GM12878 (cell line): ENCODE data around the gene ID4. TPM values are rescaled to one million over a fixed set of nuclear protein-coding genes. Genes with fewer than 3 reads are reported as not detected.

Experiments
- ATAC-seq: fragments of 200-7000 bp; cut with Tn5 transposase; 3 replicates; pipeline ENCODE4 v1.9.1; 2020; ENCODE audit warnings: mild to moderate bottlenecking, moderate library complexity
- BruUV-seq: library from RNA; stranded (reverse); fragments of 400-500 nt; replicated peaks from 2 replicates; lab custom pipeline; 2021; lab: Mats Ljungman, UMichigan
- CTCF ChIA-PET: fragments of 300-600 bp; sonication (Branson Sonifier 250); formaldehyde crosslinking; extraction: SDS; loops from one replicate; lab custom pipeline; 2021; ENCODE audit warnings: inconsistent platforms; lab: Yijun Ruan, JAX
- POLR2A ChIA-PET: fragments of 350-600 bp; formaldehyde crosslinking; extraction: SDS; loops from one replicate; lab custom pipeline; 2021; ENCODE audit warnings: inconsistent platforms; lab: Charles Lee
- RAD21 ChIA-PET: fragments of 300-600 bp; sonication (Branson Sonifier 250); formaldehyde crosslinking; loops from one replicate; lab custom pipeline; 2023; ENCODE audit warnings: antibody characterized with exemption; ENCODE audit not compliant: unreplicated experiment; lab: Charles Lee
- SMC1A ChIA-PET: fragments of 300-600 bp; sonication (Branson Sonifier 250); formaldehyde crosslinking; loops from one replicate; lab custom pipeline; 2023; ENCODE audit not compliant: unreplicated experiment, uncharacterized antibody; lab: Charles Lee
- DNase-seq: peaks from one replicate; pipeline ENCODE4 v3.0.0-alpha.2; 2011; ENCODE audit warnings: low read depth, low spot score
- FAIRE-seq: peaks from 3 replicates; lab custom pipeline; 2011; peaks lifted over from hg19 to GRCh38; lab: Jason Lieb, UNC
- H2AFZ ChIP-seq: 2 replicates; pipeline ENCODE4 v1.6.0; 2011; ENCODE audit warnings: low read depth, low read length, control low read depth; ENCODE audit not compliant: control insufficient read depth
- H3K27ac ChIP-seq: 2 replicates; pipeline ENCODE4 v1.5.1; 2011; ENCODE audit warnings: control low read depth; ENCODE audit not compliant: control insufficient read depth, insufficient read depth
- H3K27me3 ChIP-seq, 2 experiments: replicated peaks in 1 of 2; 2 replicates each; pipeline versions ENCODE4 v1.6.0 to v1.6.1; 2011; ENCODE audit warnings: low read length in 1 of 2; ENCODE audit not compliant: control insufficient read depth in 2 of 2, insufficient read depth in 2 of 2
- H3K36me3 ChIP-seq, 2 experiments: 2 replicates each; pipeline ENCODE4 v1.5.1; 2011; ENCODE audit warnings: low read length in 1 of 2; ENCODE audit not compliant: control insufficient read depth in 2 of 2, insufficient read depth in 2 of 2
- H3K4me1 ChIP-seq: 2 replicates; pipeline ENCODE4 v1.6.1; 2011; ENCODE audit warnings: mild to moderate bottlenecking, low read length, moderate library complexity, mixed read lengths; ENCODE audit not compliant: control insufficient read depth, insufficient read depth
- H3K4me2 ChIP-seq: 2 replicates; pipeline ENCODE4 v1.6.0; 2011; ENCODE audit warnings: control low read depth; ENCODE audit not compliant: control insufficient read depth, insufficient read depth
- H3K4me3 ChIP-seq: fragments of 200-600 bp; sonication (generic); 2 replicates; pipeline ENCODE4 v1.5.1; 2016
- H3K79me2 ChIP-seq: 2 replicates; pipeline ENCODE4 v1.6.0; 2011; ENCODE audit warnings: low read length; ENCODE audit not compliant: control insufficient read depth, insufficient read depth
- H3K9ac ChIP-seq: 2 replicates; pipeline ENCODE4 v1.8.0; 2011; ENCODE audit warnings: low read length, control low read depth, mixed read lengths; ENCODE audit not compliant: control insufficient read depth, insufficient read depth
- H3K9me3 ChIP-seq: replicated peaks from 3 replicates; pipeline ENCODE4 v1.5.1; 2011; ENCODE audit warnings: mild to moderate bottlenecking, low read length; ENCODE audit not compliant: control insufficient read depth, insufficient read depth
- H4K20me1 ChIP-seq: 2 replicates; pipeline ENCODE4 v1.6.0; 2011; ENCODE audit not compliant: control insufficient read depth, insufficient read depth
- JUNB ChIP-seq: IDR thresholded peaks from 2 replicates; pipeline ENCODE4 v1.6.1; 2016; ENCODE audit warnings: antibody characterized with exemption, mild to moderate bottlenecking
- RAD21 ChIP-seq: IDR thresholded peaks from 2 replicates; pipeline ENCODE4 v1.6.1; 2011; ENCODE audit warnings: mild to moderate bottlenecking, low read depth, low read length, moderate library complexity; ENCODE audit not compliant: insufficient read depth
- SMC3 ChIP-seq: IDR thresholded peaks from 2 replicates; pipeline ENCODE4 v1.6.1; 2011; ENCODE audit warnings: low read length, improper control_type of control experiment, borderline replicate concordance
- STAT3 ChIP-seq: IDR thresholded peaks from 2 replicates; pipeline ENCODE4 v1.6.1; 2011; ENCODE audit warnings: low read depth, low read length, improper control_type of control experiment
- ZBED1 ChIP-seq: IDR thresholded peaks from 2 replicates; pipeline ENCODE4 v1.6.1; 2016; ENCODE audit warnings: borderline replicate concordance
- WGBS: methylation state at CpG from one replicate; pipeline ENCODE4 v1.1.6; 2016; ENCODE audit warnings: low lambda C conversion rate; ENCODE audit not compliant: insufficient replicate concordance, insufficient coverage; ENCODE audit errors: missing lambda C conversion rate; 5-methylcytosine and 5-hydroxymethylcytosine counted together
- in situ Hi-C: fragments of 300-500 bp; cut with MboI; formaldehyde crosslinking; loops from 9 replicates; pipeline ENCODE4 v1.14.3; 2018; ENCODE audit warnings: mixed read lengths
- intact Hi-C: fragments of 100-400 bp; cut with micrococcal nuclease; formaldehyde crosslinking; loops from one replicate; pipeline ENCODE4 v1.14.2; 2022; ENCODE audit not compliant: unreplicated experiment
- polyA plus RNA-seq, 11 experiments: library from polyadenylated mRNA; depleted of rRNA in 4 of 11; unstranded in 6 of 11; stranded (reverse) in 5 of 11; fragments of >200 nt; fragmentation: Nextera tagmentation in 4 of 11; fragmentation: Illumina TruSeq in 1 of 11; extraction: Ambion mirVana in 4 of 11; extraction: Trizol in 1 of 11; gene quantifications; 1 replicate in 1 of 11; 2 replicates in 10 of 11; pipeline versions ENCODE4 v1.2.1 to v1.2.3, GENCODE V29; 2011 to 2016; ENCODE audit warnings: inconsistent platforms in 2 of 11, missing spikeins in 2 of 11, low read depth in 1 of 11
- total RNA-seq, 4 experiments: library from RNA; depleted of rRNA in 3 of 4; stranded (reverse); fragments of >200 nt in 3 of 4; fragmentation: Illumina TruSeq in 1 of 4; extraction: Trizol in 1 of 4; gene quantifications; 2 replicates each; pipeline versions ENCODE4 v1.2.1 to v1.2.3, GENCODE V29; 2013 to 2021
- TF ChIP-seq, protein P1 (sequence below), 3 experiments: IDR thresholded peaks in 2 of 3; conservative IDR thresholded peaks in 1 of 3; 2 replicates each; pipeline ENCODE4 v1.5.1; 2011; ENCODE audit warnings: low read depth in 3 of 3, low read length in 3 of 3, mild to moderate bottlenecking in 3 of 3, control low read depth in 2 of 3, moderate library complexity in 2 of 3, inconsistent platforms in 1 of 3, mixed read lengths in 1 of 3; ENCODE audit not compliant: control insufficient read depth in 2 of 3, insufficient read depth in 1 of 3; ENCODE audit errors: extremely low read depth in 1 of 3

Gene ID4
- total and polyA plus RNA-seq, 10 of the 15 experiments (the other 5 are each of a cell fraction or from before 2014, with no cell fraction given), result 0.09 TPM; not detected in 9

DNA sequence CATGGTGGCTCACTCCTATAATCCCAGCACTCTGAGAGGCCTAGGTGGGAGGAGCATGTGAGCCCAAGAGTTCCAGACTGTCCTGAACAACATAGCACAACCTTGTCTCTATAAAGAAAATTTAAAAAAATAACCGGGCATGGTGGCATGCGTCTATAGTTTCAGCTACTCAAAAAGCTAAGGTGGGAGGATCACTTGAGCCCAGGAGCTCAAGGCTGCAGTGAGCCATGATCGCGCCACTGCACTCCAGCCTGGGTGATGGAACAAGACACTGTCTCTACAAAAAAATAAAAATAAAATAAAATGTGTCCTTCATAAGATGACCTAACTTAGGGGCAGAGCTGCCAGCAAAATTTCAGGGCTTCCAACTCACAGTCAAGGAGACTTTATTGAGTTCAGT is 12.6 kb downstream of the ID4 start:
- ATAC-seq, result no peak
- in situ Hi-C loops (no loop called here), intact Hi-C loops (loop anchor here (10.0 kb wide), 1 partner anchor 855 kb away; no protein-coding TSS in a partner anchor)
- Histone ChIP-seq H3K27me3 (no peaks in the 10 kb centered on the region), H3K79me2 (no peaks in the 10 kb centered on the region), H3K4me3 (no peak overlapping the region), H3K9ac (no peak overlapping the region), H3K36me3 (no peaks in the 10 kb centered on the region), H3K27ac (no peak overlapping the region), H3K9me3 (no peaks in the 10 kb centered on the region), H3K4me1 (no peaks in the 10 kb centered on the region), H3K4me2 (no peak overlapping the region), H4K20me1 (no peaks in the 10 kb centered on the region), H2AFZ (no peak overlapping the region)
- no peak for FAIRE-seq
- BruUV-seq, result no TSS peak
- POLR2A ChIA-PET, result no interaction called here
- RAD21 ChIA-PET, result no interaction called here
- no peak for DNase-seq
- SMC1A ChIA-PET, result no interaction called here
- CTCF ChIA-PET, result no interaction called here
- TF ChIP-seq JUNB (no peak), ZBED1 (no peak)
- 92% methylated on average over 4 of the region's 4 CpGs for WGBS

DNA sequence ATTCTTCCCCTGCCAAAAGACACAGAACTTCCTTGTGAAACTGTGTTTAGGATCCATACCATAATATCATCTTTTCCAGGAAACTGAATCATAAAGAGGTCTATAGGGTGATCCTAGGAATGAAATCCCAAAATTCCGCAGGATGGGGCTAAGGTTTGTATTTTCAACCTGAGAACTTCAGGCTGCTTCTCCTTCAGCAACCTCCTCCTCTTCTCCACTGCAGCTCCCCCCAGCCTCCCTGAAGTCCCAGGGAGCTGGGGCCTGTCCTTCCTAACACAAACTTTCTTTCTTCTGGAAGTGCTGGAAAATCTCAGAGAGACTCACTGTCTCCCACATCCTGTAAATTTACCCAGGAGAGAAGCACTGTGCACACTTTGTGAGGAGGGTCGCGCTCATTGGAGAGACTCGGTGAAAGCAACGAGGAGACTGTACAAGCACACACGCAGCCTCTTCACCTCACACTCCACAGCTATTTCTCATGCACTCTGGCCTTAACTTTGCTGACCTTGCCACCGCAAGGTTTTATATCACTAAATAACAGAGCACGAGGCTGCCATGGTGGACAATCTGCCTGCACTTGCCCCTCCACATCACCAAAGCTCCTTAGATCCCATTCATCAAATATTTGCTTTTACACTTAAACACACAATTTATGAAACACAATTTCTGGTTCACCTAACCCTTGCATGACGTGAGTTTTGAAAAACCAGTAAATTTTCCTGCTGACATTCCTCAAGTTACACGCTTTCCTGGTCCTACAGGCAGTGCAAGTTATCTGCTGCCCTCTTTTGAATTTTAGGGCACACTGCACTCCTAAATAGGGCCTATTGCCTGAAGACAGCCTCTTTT is 14.3 kb downstream of the ID4 start:
- TF ChIP-seq RAD21 (peak; percentile 70), SMC3 (peak; percentile 27; the same call in 1 of the 2 replicates), STAT3 (no peak)
- TF ChIP-seq, protein P1, sequence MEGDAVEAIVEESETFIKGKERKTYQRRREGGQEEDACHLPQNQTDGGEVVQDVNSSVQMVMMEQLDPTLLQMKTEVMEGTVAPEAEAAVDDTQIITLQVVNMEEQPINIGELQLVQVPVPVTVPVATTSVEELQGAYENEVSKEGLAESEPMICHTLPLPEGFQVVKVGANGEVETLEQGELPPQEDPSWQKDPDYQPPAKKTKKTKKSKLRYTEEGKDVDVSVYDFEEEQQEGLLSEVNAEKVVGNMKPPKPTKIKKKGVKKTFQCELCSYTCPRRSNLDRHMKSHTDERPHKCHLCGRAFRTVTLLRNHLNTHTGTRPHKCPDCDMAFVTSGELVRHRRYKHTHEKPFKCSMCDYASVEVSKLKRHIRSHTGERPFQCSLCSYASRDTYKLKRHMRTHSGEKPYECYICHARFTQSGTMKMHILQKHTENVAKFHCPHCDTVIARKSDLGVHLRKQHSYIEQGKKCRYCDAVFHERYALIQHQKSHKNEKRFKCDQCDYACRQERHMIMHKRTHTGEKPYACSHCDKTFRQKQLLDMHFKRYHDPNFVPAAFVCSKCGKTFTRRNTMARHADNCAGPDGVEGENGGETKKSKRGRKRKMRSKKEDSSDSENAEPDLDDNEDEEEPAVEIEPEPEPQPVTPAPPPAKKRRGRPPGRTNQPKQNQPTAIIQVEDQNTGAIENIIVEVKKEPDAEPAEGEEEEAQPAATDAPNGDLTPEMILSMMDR (IDR thresholded peaks at IDR 0.05 in 2 of 3, conservative IDR thresholded peaks at IDR 0.05 in 1 of 3; ENCODE audit: control insufficient read depth in 2 of 3, extremely low read depth in 1 of 3, insufficient read depth in 1 of 3, low read depth in 3 of 3, low read length in 3 of 3), result peak; percentile 54 to 59 (median 56); a peak in 5 of 6 replicates
- in situ Hi-C loops, result no loop called here
- ChIA-PET POLR2A (no interaction called here), SMC1A (interaction anchor here (0.7 to 1.1 kb wide), 2 partner anchors 54 to 1271 kb away, joined by 3 read pairs; no protein-coding TSS in a partner anchor), CTCF (interaction anchor here (0.9 kb wide), 1 partner anchor 861 kb away, joined by 3 read pairs; no protein-coding TSS in a partner anchor), RAD21 (no interaction called here)
- Histone ChIP-seq H3K27me3 (no peaks in the 10 kb centered on the region), H3K4me2 (no peak overlapping the region), H3K9me3 (no peaks in the 10 kb centered on the region), H3K27ac (no peak overlapping the region), H3K4me1 (no peaks in the 10 kb centered on the region), H3K9ac (no peak overlapping the region), H4K20me1 (no peaks in the 10 kb centered on the region), H3K36me3 (no peaks in the 10 kb centered on the region), H3K79me2 (no peaks in the 10 kb centered on the region), H3K4me3 (no peak overlapping the region), H2AFZ (no peak overlapping the region)
- WGBS, result 50% methylated on average over 10 of the region's 10 CpGs
- intact Hi-C loops, result loop anchor here (10.0 kb wide), 1 partner anchor 857 kb away; no protein-coding TSS in a partner anchor
- BruUV-seq, result no TSS peak
- no peak for FAIRE-seq
- no peak for DNase-seq
- ATAC-seq, result peak; percentile 71
